Activated B cell treated with CpG ODN at 0.5 μM for 24 hours (primary cell): ENCODE measurements around the gene RFX7. TPM values are rescaled to one million over a fixed set of nuclear protein-coding genes. Genes with fewer than 3 reads are reported as not detected.

ENCODE experiments used
- ATAC-seq: fragments of 200-7000 bp; cut with Tn5 transposase; one replicate; pipeline ENCODE4 v1.10.0; 2021; ENCODE audit warnings: low read depth, mild to moderate bottlenecking, moderate library complexity
- CTCF ChIA-PET: fragments of 350-600 bp; sonication (Branson Sonifier 250); formaldehyde crosslinking; loops from one replicate; lab custom pipeline; 2021; ENCODE audit warnings: antibody characterized with exemption; lab: Charles Lee
- POLR2A ChIA-PET: fragments of 350-600 bp; sonication (Branson Sonifier 250); formaldehyde crosslinking; loops from one replicate; lab custom pipeline; 2021; ENCODE audit warnings: antibody characterized with exemption; lab: Charles Lee
- DNase-seq: peaks from one replicate; pipeline ENCODE4 v3.0.0; 2022
- H3K27ac Mint-ChIP-seq: one replicate; pipeline ENCODE4 v1.8.0; 2020; ENCODE audit warnings: mixed read lengths
- H3K27me3 Mint-ChIP-seq: one replicate; pipeline ENCODE4 v1.8.0; 2021; ENCODE audit warnings: mixed read lengths
- H3K36me3 Mint-ChIP-seq: one replicate; pipeline ENCODE4 v1.8.0; 2021; ENCODE audit warnings: low read depth, mixed read lengths
- H3K4me1 Mint-ChIP-seq: one replicate; pipeline ENCODE4 v1.8.0; 2021; ENCODE audit warnings: mixed read lengths
- H3K4me3 Mint-ChIP-seq: one replicate; pipeline ENCODE4 v1.8.0; 2020; ENCODE audit warnings: mild to moderate bottlenecking, mixed read lengths
- H3K9me3 Mint-ChIP-seq: one replicate; pipeline ENCODE4 v1.8.0; 2020; ENCODE audit warnings: mixed read lengths
- intact Hi-C: fragments of 100-400 bp; cut with micrococcal nuclease; formaldehyde crosslinking; loops from one replicate; pipeline ENCODE4 v1.15.1; 2024
- total RNA-seq: library from RNA; stranded (reverse); gene quantifications from 2 replicates; pipeline ENCODE4 v1.2.3, GENCODE V29; 2022
- TF ChIP-seq, protein P1 (sequence below): fragments of 200-600 bp; IDR thresholded peaks from one replicate; pipeline ENCODE4 v1.8.0; 2022; ENCODE audit warnings: antibody characterized with exemption, mild to moderate bottlenecking

The RFX7 gene
- total RNA-seq, 1 donor from 2014 or later = 27.8 TPM

GRCh38 chr15:56236197-56236596 is 7.5 kb downstream of the RFX7 start:
- no peak for DNase-seq
- POLR2A ChIA-PET = interaction anchor here (0.6 kb wide), 1 partner anchor 182 kb away, joined by 3 read pairs; no protein-coding TSS in a partner anchor
- Mint-ChIP-seq H3K27me3 (no peaks in the 10 kb centered on the region), H3K27ac (no peak overlapping the region), H3K4me1 (peaks cover 30% of the 10 kb centered on the region), H3K9me3 (peaks cover 15% of the 10 kb centered on the region), H3K36me3 (peaks cover 56% of the 10 kb centered on the region), H3K4me3 (no peak overlapping the region)
- ATAC-seq = no peak
- intact Hi-C loops = no loop called here
- CTCF ChIA-PET = no interaction called here
- TF ChIP-seq, protein P1, sequence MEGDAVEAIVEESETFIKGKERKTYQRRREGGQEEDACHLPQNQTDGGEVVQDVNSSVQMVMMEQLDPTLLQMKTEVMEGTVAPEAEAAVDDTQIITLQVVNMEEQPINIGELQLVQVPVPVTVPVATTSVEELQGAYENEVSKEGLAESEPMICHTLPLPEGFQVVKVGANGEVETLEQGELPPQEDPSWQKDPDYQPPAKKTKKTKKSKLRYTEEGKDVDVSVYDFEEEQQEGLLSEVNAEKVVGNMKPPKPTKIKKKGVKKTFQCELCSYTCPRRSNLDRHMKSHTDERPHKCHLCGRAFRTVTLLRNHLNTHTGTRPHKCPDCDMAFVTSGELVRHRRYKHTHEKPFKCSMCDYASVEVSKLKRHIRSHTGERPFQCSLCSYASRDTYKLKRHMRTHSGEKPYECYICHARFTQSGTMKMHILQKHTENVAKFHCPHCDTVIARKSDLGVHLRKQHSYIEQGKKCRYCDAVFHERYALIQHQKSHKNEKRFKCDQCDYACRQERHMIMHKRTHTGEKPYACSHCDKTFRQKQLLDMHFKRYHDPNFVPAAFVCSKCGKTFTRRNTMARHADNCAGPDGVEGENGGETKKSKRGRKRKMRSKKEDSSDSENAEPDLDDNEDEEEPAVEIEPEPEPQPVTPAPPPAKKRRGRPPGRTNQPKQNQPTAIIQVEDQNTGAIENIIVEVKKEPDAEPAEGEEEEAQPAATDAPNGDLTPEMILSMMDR = no peak

DNA sequence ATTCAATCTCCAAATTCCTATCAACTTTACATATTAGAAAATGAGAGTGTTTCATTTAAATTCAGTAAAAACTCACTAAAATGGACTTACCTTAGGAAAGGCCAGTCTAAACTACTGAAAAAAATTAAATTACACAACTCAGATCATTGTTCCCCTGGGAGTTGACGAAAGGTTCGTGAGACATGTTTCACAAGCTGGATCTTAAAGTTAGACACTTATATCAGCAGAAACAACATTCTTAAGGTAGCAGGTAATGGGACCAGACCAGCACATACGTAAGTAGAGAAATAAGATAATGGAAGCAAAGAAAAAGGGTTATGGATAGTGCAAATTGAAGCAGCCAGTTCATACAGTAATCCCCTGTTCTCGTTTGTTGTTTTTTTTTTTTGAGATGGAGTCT is 8.9 kb downstream of the RFX7 start:
- POLR2A ChIA-PET = no interaction called here
- TF ChIP-seq, protein P1 = no peak
- DNase-seq (no peak), ATAC-seq (no peak)
- intact Hi-C loops = no loop called here
- H3K4me1 Mint-ChIP-seq = peaks cover 29% of the 10 kb centered on the region
- H3K27me3 Mint-ChIP-seq = no peaks in the 10 kb centered on the region
- CTCF ChIA-PET = no interaction called here
- peaks cover 70% of the 10 kb centered on the region for H3K36me3 Mint-ChIP-seq
- H3K27ac Mint-ChIP-seq = no peak overlapping the region
- H3K4me3 Mint-ChIP-seq = no peak overlapping the region
- peaks cover 26% of the 10 kb centered on the region for H3K9me3 Mint-ChIP-seq

DNA sequence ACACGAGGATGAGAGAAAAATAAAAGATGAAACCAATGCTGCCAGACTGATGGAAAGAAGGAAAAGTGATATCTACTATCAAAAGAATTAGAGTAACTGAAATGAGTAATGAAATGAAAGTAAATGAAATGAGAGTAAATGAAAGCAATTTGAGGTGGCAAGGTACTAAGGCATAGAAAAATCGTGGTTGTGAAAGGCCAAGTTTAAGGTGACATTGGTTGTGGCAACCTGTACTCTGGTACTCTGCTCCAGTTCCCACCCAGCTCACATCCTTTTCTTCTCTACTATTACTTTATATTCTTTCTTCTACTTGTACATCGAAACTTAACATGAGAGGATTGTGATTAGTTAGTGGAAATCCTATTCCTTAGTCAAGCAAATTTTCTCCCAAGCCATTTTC is 10.1 kb downstream of the RFX7 start:
- Mint-ChIP-seq H3K4me1 (peaks cover 26% of the 10 kb centered on the region), H3K27me3 (no peaks in the 10 kb centered on the region), H3K9me3 (peaks cover 27% of the 10 kb centered on the region), H3K36me3 (peaks cover 73% of the 10 kb centered on the region), H3K27ac (no peak overlapping the region), H3K4me3 (no peak overlapping the region)
- CTCF ChIA-PET = no interaction called here
- TF ChIP-seq, protein P1 = no peak
- DNase-seq = no peak
- ATAC-seq = no peak
- POLR2A ChIA-PET = interaction anchor here (0.6 to 0.9 kb wide), 2 partner anchors 12 to 185 kb away, joined by 3 to 6 read pairs; no protein-coding TSS in a partner anchor
- intact Hi-C loops = no loop called here

DNA sequence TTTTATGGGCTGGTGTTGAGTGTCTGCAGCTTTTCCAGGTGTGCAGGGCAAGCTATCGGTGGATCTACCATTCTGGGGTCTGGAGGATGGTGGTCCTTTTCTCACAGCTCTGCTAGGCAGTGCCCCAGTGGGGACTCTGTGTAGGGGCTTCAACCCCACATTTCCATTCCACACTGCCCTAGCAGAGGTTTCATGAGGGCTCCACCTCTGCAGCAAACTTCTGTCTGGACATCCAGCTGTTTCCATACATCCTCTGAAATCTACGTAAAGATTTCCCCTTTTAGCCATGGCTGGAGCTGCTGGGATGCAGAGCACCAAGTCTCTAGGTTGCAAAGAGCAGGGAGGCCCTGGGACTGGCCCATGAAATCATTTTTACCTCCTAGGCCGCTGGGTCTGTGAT is 11.6 kb downstream of the RFX7 start:
- peaks cover 14% of the 10 kb centered on the region for H3K4me1 Mint-ChIP-seq
- no peak overlapping the region for H3K4me3 Mint-ChIP-seq
- intact Hi-C loops = no loop called here
- TF ChIP-seq, protein P1 = no peak
- H3K9me3 Mint-ChIP-seq = peaks cover 31% of the 10 kb centered on the region
- DNase-seq (no peak), ATAC-seq (no peak)
- no peaks in the 10 kb centered on the region for H3K27me3 Mint-ChIP-seq
- CTCF ChIA-PET = no interaction called here
- POLR2A ChIA-PET = no interaction called here
- H3K27ac Mint-ChIP-seq = no peak overlapping the region
- H3K36me3 Mint-ChIP-seq = peaks cover 72% of the 10 kb centered on the region

- TF ChIP-seq, protein P1 = no peak
- intact Hi-C loops = no loop called here
- no peak for ATAC-seq
- ChIA-PET POLR2A (no interaction called here), CTCF (no interaction called here)
- Mint-ChIP-seq H3K4me1 (peaks cover 8% of the 10 kb centered on the region), H3K36me3 (peaks cover 72% of the 10 kb centered on the region), H3K27me3 (no peaks in the 10 kb centered on the region), H3K4me3 (no peak overlapping the region), H3K27ac (no peak overlapping the region), H3K9me3 (peaks cover 31% of the 10 kb centered on the region)
- DNase-seq = no peak
Measured at GRCh38 chr15:56228854-56229253, 14.8 kb downstream of the RFX7 start.
